Keratinocyte (primary cell): ENCODE measurements around the gene CHRD. TPM values are rescaled to one million over a fixed set of nuclear protein-coding genes. Genes with fewer than 3 reads are reported as not detected.
A peak's percentile ranks its signal among the peaks of the same experiment; 100 is the strongest.

Experiments used
- DNase-seq: peaks from one replicate; pipeline ENCODE4 v3.0.0-alpha.2; 2011; ENCODE audit warnings: low read depth, missing footprints, low spot score
- FAIRE-seq: peaks from 2 replicates; lab custom pipeline; 2011; peaks lifted over from hg19 to GRCh38; lab: Jason Lieb, UNC
- H2AFZ ChIP-seq: 2 replicates; pipeline ENCODE4 v1.6.0; 2012; ENCODE audit warnings: low read length, control low read depth, inconsistent platforms; ENCODE audit not compliant: control insufficient read depth
- H3K27ac ChIP-seq: 2 replicates; pipeline ENCODE4 v1.5.1; 2011; ENCODE audit warnings: low read length; ENCODE audit not compliant: control insufficient read depth, insufficient read depth
- H3K27me3 ChIP-seq: 3 replicates; pipeline ENCODE4 v1.6.0; 2011; ENCODE audit warnings: low read length; ENCODE audit not compliant: control insufficient read depth, insufficient read depth; ENCODE audit errors: extremely low read depth
- H3K36me3 ChIP-seq, 2 experiments: 2 replicates in 1 of 2; 3 replicates in 1 of 2; pipeline ENCODE4 v1.5.1; 2011; ENCODE audit warnings: low read length in 2 of 2, mild to moderate bottlenecking in 1 of 2; ENCODE audit not compliant: control insufficient read depth in 2 of 2, insufficient read depth in 2 of 2; ENCODE audit errors: extremely low read depth in 1 of 2
- H3K4me1 ChIP-seq: 3 replicates; pipeline ENCODE4 v1.5.1; 2011; ENCODE audit warnings: low read length; ENCODE audit not compliant: control insufficient read depth, insufficient read depth; ENCODE audit errors: extremely low read depth
- H3K4me2 ChIP-seq: 3 replicates; pipeline ENCODE4 v1.6.0; 2011; ENCODE audit warnings: low read depth, low read length; ENCODE audit not compliant: control insufficient read depth, insufficient read depth; ENCODE audit errors: extremely low read depth
- H3K4me3 ChIP-seq, 3 experiments: fragments of 200-600 bp in 1 of 3; sonication (generic) in 1 of 3; 2 replicates in 2 of 3; 3 replicates in 1 of 3; pipeline ENCODE4 v1.5.1; 2011 to 2016; ENCODE audit warnings: low read length in 3 of 3, mild to moderate bottlenecking in 3 of 3, control low read depth in 2 of 3, inconsistent platforms in 1 of 3, low read depth in 1 of 3, mixed read lengths in 1 of 3, mixed run types in 1 of 3, moderate library complexity in 1 of 3; ENCODE audit not compliant: control insufficient read depth in 2 of 3, insufficient read depth in 2 of 3; ENCODE audit errors: extremely low read depth in 1 of 3
- H3K79me2 ChIP-seq: 2 replicates; pipeline ENCODE4 v1.6.0; 2012; ENCODE audit warnings: low read length; ENCODE audit not compliant: control insufficient read depth, insufficient read depth
- H3K9ac ChIP-seq: 3 replicates; pipeline ENCODE4 v1.6.0; 2011; ENCODE audit warnings: low read length; ENCODE audit not compliant: control insufficient read depth, insufficient read depth; ENCODE audit errors: extremely low read depth
- H3K9me1 ChIP-seq: 3 replicates; pipeline ENCODE4 v1.6.0; 2011; ENCODE audit warnings: low read length; ENCODE audit not compliant: control insufficient read depth, insufficient read depth; ENCODE audit errors: extremely low read depth
- H3K9me3 ChIP-seq: 2 replicates; pipeline ENCODE4 v1.5.1; 2012; ENCODE audit warnings: low read depth, low read length; ENCODE audit not compliant: control insufficient read depth
- H4K20me1 ChIP-seq: 3 replicates; pipeline ENCODE4 v1.6.0; 2011; ENCODE audit warnings: low read length; ENCODE audit not compliant: control insufficient read depth, insufficient read depth; ENCODE audit errors: extremely low read depth
- EZH2 ChIP-seq: IDR thresholded peaks from one replicate; pipeline ENCODE4 v1.6.1; 2012; ENCODE audit warnings: inconsistent platforms, mild to moderate bottlenecking, low read length, moderate library complexity
- dilution Hi-C: fragments of 300-500 bp; cut with MboI; formaldehyde crosslinking; loops from one replicate; pipeline ENCODE4 v1.7.0; 2020; ENCODE audit warnings: low sequenced_read_pairs; ENCODE audit not compliant: extremely low pct_ligation_motif_present
- polyA plus RNA-seq, 5 experiments: library from polyadenylated mRNA; depleted of rRNA in 3 of 5; stranded (reverse) in 3 of 5; stranded (forward) in 1 of 5; unstranded in 1 of 5; fragments of >200 nt; gene quantifications; 1 replicate in 1 of 5; 2 replicates in 3 of 5; 3 replicates in 1 of 5; pipeline versions ENCODE4 v1.2.1 to v1.2.3, GENCODE V29; 2011 to 2012; ENCODE audit warnings: missing spikeins in 2 of 5, low read depth in 1 of 5, low replicate concordance in 1 of 5
- TF ChIP-seq, protein P1 (sequence below), 3 experiments: IDR thresholded peaks in 1 of 3; conservative IDR thresholded peaks in 1 of 3; optimal IDR thresholded peaks in 1 of 3; 2 replicates in 2 of 3; 3 replicates in 1 of 3; pipeline versions ENCODE3 to v1.5.1; 2011; ENCODE audit warnings: low read length in 3 of 3, mild to moderate bottlenecking in 3 of 3, moderate library complexity in 2 of 3, control low read depth in 1 of 3, inconsistent platforms in 1 of 3; ENCODE audit not compliant: insufficient read depth in 2 of 3; ENCODE audit errors: extremely low read depth in 1 of 3

The CHRD gene
- polyA plus RNA-seq, 1 donor (not counting 4 experiments of a cell fraction or from before 2014, with no cell fraction given) = not detected

DNA sequence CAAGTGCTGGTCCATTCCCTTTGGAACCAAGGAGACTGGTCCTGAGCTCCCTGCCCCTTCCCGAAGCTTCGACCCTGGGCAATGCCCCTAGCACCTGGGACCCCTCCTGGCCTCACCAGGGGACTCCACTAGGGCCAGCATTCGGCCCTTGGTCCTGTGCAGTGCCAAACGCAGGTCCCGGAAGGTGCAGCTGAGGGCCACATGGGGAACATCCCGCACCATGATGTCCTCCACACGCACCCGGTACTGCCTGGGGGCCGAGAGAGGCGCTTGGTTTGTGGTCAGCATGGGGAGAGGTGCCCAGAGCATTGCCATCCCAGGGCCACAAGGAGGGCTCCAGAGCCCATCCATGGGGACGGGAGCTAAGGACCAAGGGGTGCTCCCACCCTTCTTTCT lies 26.3 kb upstream of the CHRD start:
- dilution Hi-C loops = no loop called here
- no peak overlapping the region for H3K4me3 ChIP-seq
- H3K9me3 ChIP-seq = no peaks in the 10 kb centered on the region
- no peak for TF ChIP-seq EZH2
- TF ChIP-seq, protein P1, sequence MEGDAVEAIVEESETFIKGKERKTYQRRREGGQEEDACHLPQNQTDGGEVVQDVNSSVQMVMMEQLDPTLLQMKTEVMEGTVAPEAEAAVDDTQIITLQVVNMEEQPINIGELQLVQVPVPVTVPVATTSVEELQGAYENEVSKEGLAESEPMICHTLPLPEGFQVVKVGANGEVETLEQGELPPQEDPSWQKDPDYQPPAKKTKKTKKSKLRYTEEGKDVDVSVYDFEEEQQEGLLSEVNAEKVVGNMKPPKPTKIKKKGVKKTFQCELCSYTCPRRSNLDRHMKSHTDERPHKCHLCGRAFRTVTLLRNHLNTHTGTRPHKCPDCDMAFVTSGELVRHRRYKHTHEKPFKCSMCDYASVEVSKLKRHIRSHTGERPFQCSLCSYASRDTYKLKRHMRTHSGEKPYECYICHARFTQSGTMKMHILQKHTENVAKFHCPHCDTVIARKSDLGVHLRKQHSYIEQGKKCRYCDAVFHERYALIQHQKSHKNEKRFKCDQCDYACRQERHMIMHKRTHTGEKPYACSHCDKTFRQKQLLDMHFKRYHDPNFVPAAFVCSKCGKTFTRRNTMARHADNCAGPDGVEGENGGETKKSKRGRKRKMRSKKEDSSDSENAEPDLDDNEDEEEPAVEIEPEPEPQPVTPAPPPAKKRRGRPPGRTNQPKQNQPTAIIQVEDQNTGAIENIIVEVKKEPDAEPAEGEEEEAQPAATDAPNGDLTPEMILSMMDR (optimal IDR thresholded peaks at IDR 0.05 in 1 of 3, IDR thresholded peaks at IDR 0.05 in 1 of 3, conservative IDR thresholded peaks at IDR 0.05 in 1 of 3; ENCODE audit: extremely low read depth in 1 of 3, insufficient read depth in 2 of 3, low read length in 3 of 3) = no peak
- H4K20me1 ChIP-seq = no peaks in the 10 kb centered on the region
- no peaks in the 10 kb centered on the region for H3K79me2 ChIP-seq
- DNase-seq (no peak), FAIRE-seq (no peak)
- no peaks in the 10 kb centered on the region for H3K9me1 ChIP-seq
- H3K4me2 ChIP-seq = no peak overlapping the region
- H3K27ac ChIP-seq = no peak overlapping the region
- no peak overlapping the region for H2AFZ ChIP-seq
- H3K27me3 ChIP-seq = no peaks in the 10 kb centered on the region
- H3K4me1 ChIP-seq = no peaks in the 10 kb centered on the region
- no peak overlapping the region for H3K9ac ChIP-seq
- H3K36me3 ChIP-seq = peaks cover 4 to 16% of the 10 kb centered on the region in 2 experiments

- Histone ChIP-seq H3K9me1 (no peaks in the 10 kb centered on the region), H3K27ac (no peak overlapping the region), H3K79me2 (no peaks in the 10 kb centered on the region), H3K4me1 (no peaks in the 10 kb centered on the region), H3K4me3 (no peak overlapping the region), H3K27me3 (no peaks in the 10 kb centered on the region), H3K36me3 (peaks cover 4 to 16% of the 10 kb centered on the region in 2 experiments), H4K20me1 (no peaks in the 10 kb centered on the region), H2AFZ (no peak overlapping the region), H3K9me3 (no peaks in the 10 kb centered on the region), H3K4me2 (no peak overlapping the region), H3K9ac (no peak overlapping the region)
- no peak for DNase-seq
- no peak for FAIRE-seq
- dilution Hi-C loops = no loop called here
- TF ChIP-seq, protein P1 (optimal IDR thresholded peaks at IDR 0.05 in 1 of 3, IDR thresholded peaks at IDR 0.05 in 1 of 3, conservative IDR thresholded peaks at IDR 0.05 in 1 of 3; ENCODE audit: extremely low read depth in 1 of 3, insufficient read depth in 2 of 3, low read length in 3 of 3) = peak in 2 of 3 experiments; percentile 60 to 88
- TF ChIP-seq EZH2 = no peak
Measured at GRCh38 chr3:184354121-184354728, 25.6 kb upstream of the CHRD start.
